ENCODE data around the gene GRK5. TPM values are rescaled to one million over a fixed set of nuclear protein-coding genes. Genes with fewer than 3 reads are reported as not detected.

The GRK5 gene
- total RNA-seq, 1 experiment from 2014 or later: 1.2 TPM

DNA sequence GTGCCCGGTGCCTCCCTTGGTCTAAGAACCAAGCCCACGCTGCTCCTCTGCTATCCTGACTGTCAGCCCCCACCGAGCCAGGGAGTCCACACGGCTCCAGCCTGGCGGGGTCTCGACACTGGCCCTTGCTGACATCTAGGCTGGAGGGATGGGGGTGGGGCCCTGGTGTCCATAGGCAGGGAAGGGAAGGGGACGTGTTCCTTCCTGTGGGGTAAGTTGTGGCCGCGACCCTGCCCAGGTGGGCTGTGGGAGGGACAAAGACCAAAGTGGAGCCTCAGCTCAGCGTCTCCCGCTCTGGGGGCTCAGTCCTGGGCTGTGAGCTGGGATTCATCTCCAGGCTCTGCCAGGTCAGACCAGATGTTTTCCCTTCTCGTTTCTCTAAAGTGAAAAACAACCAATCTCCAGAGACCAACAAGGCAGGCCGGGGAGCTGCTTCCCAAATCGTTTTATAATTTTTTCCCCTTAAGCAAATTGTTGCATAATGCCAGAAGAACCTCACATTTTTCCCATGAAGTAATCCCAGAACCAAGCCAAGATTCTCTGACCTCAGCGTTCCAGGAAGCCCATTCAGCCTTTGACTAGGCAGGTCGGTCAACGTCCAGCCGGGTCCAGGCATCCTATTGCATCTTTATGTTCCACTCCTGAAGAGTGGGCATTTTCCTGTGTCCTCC lies 233.9 kb downstream of the GRK5 start:
- peak overlapping the region in 1 of 3 experiments; percentile 82; a peak in 1 of 7 replicates for H3K27ac Mint-ChIP-seq

More for the DNA sequence above, 233.9 kb downstream of the GRK5 start:
- Histone ChIP-seq H4K91ac (ENCODE audit: insufficient read length, low read depth, low read length) (no peak overlapping the region), H2BK5ac (ENCODE audit: insufficient read length, low read length) (no peak overlapping the region), H3K9ac (ENCODE audit: extremely low read depth, insufficient read length, low read length) (no peak overlapping the region), H2BK120ac (ENCODE audit: low read depth, low read length, poor library complexity, severe bottlenecking) (no peak overlapping the region), H3K4me1 (ENCODE audit: insufficient read depth, low read length) (no peaks in the 10 kb centered on the region), H3T11ph (ENCODE audit: low read length) (no peak overlapping the region), H3K23me2 (ENCODE audit: insufficient read length, low read depth, low read length, poor library complexity, severe bottlenecking) (peaks cover 4% of the 10 kb centered on the region), H4K5ac (ENCODE audit: insufficient read length, low read depth, low read length) (no peak overlapping the region), H2AFZ (ENCODE audit: low read length) (no peak overlapping the region), H3K27me3 (ENCODE audit: insufficient read depth, low read length) (no peaks in the 10 kb centered on the region; the same call in 1 of the 2 replicates), H2AK5ac (ENCODE audit: insufficient read length, low read length) (no peak overlapping the region), H3K79me2 (ENCODE audit: insufficient read depth, low read length) (no peaks in the 10 kb centered on the region; the same call in 1 of the 2 replicates), H3K4me2 (ENCODE audit: insufficient read depth, insufficient read length, low read length) (no peak overlapping the region), H3K23ac (ENCODE audit: insufficient read length, low read depth, low read length) (no peak overlapping the region), H4K8ac (replicated peaks; ENCODE audit: insufficient read length, low read depth, low read length) (no peak overlapping the region), H3K27ac (ENCODE audit: insufficient read length, low read depth, low read length) (no peak overlapping the region), H3K79me1 (ENCODE audit: insufficient read depth, low read depth, low read length, poor library complexity, severe bottlenecking) (no peaks in the 10 kb centered on the region), H4K20me1 (ENCODE audit: control insufficient read depth, insufficient read depth, insufficient read length) (no peaks in the 10 kb centered on the region), H2BK15ac (ENCODE audit: low read depth, low read length) (no peak overlapping the region), H3K18ac (ENCODE audit: insufficient read length, low read depth, low read length) (no peak overlapping the region), H2BK20ac (ENCODE audit: low read depth, low read length, poor library complexity, severe bottlenecking) (no peak overlapping the region), H3K14ac (ENCODE audit: insufficient read depth, low read length) (no peak overlapping the region; the same call in 1 of the 2 replicates), H2BK12ac (ENCODE audit: insufficient read length, low read depth, low read length) (no peak overlapping the region), H3K9me3 (ENCODE audit: control insufficient read depth, low read depth, low read length) (no peaks in the 10 kb centered on the region), H3K4ac (ENCODE audit: low read depth, low read length) (no peak overlapping the region), H3K56ac (ENCODE audit: insufficient read length, low read depth, low read length) (no peak overlapping the region)
- no CpG with 5 or more reads among the region's 18 CpGs for WGBS (ENCODE audit: extremely low coverage, insufficient read length, low lambda C conversion rate)
- no peak for DNase-seq
- peaks cover 0 to 2% (median 0%) of the 10 kb centered on the region in 3 experiments; a peak in 1 of 7 replicates for H3K36me3 Mint-ChIP-seq (ENCODE audit: insufficient read depth in 1 of 3, low read depth in 3 of 3)
- H3K4me3 Mint-ChIP-seq: no peak overlapping the region
- H3K27me3 Mint-ChIP-seq (ENCODE audit: low read depth): peaks cover 13% of the 10 kb centered on the region
- H3K4me1 Mint-ChIP-seq: peaks cover 3% of the 10 kb centered on the region in 2 experiments; a peak in 1 of 4 replicates
- H3K9me3 Mint-ChIP-seq: peaks cover 0 to 5% of the 10 kb centered on the region in 2 experiments; a peak in 2 of 5 replicates
- no peak for TF ChIP-seq CTCF (conservative IDR thresholded peaks at IDR 0.05)

Measured in H9 (cell line).